GM06990 (cell line): ENCODE measurements around the gene CDH24.

Source experiments
- DNase-seq: peaks from one replicate; pipeline ENCODE4 v3.0.0-alpha.2; 2011; ENCODE audit not compliant: insufficient read length; ENCODE audit errors: extremely low read depth
- H3K27me3 ChIP-seq: replicated peaks from 2 replicates; pipeline ENCODE4 v1.6.0; 2011; ENCODE audit warnings: low read length; ENCODE audit not compliant: control insufficient read depth, insufficient read depth
- H3K36me3 ChIP-seq: 2 replicates; pipeline ENCODE4 v1.5.1; 2011; ENCODE audit warnings: low read length; ENCODE audit not compliant: control insufficient read depth, insufficient read depth
- H3K4me3 ChIP-seq: replicated peaks from 2 replicates; pipeline ENCODE4 v1.5.1; 2011; ENCODE audit warnings: low read depth, mild to moderate bottlenecking, control low read depth, low read length
- CTCF ChIP-seq: IDR thresholded peaks from 2 replicates; pipeline ENCODE4 v1.5.1; 2011; ENCODE audit warnings: low read length, control low read depth, mild to moderate bottlenecking, inconsistent platforms; ENCODE audit not compliant: insufficient read depth, poor library complexity, severe bottlenecking

Gene CDH24

DNA sequence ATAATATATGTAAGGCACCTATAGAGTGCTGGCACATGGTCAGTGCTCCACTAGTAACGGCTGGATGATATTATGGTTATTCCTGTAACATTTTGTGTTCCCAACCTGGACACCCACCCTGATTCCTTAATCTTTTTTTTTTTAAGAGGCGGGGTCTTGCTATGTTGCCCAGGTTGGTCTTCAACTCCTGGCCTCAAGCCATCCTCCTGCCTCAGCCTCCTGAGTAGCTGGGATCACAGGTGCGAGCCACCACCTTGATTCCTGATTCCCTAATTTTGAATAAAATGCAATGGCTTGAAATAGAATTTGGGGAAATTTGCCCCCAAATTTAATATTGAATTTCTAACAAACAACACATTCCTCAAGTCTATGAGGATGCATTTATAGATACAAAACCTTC is 54.7 kb downstream of the CDH24 start:
- H3K36me3 ChIP-seq, result no peaks in the 10 kb centered on the region
- H3K4me3 ChIP-seq, result no peak overlapping the region
- no peak for TF ChIP-seq CTCF

GRCh38 chr14:23000860-23001259 is 56.5 kb downstream of the CDH24 start:
- Histone ChIP-seq H3K27me3 (no peaks in the 10 kb centered on the region), H3K4me3 (no peak overlapping the region), H3K36me3 (no peaks in the 10 kb centered on the region)
- no peak for TF ChIP-seq CTCF
- DNase-seq, result no peak

More for the DNA sequence above, 54.7 kb downstream of the CDH24 start:
- DNase-seq, result no peak
- H3K27me3 ChIP-seq, result no peaks in the 10 kb centered on the region

- H3K4me3 ChIP-seq, result no peak overlapping the region
- no peaks in the 10 kb centered on the region for H3K27me3 ChIP-seq
- TF ChIP-seq CTCF, result no peak
- DNase-seq, result no peak
- H3K36me3 ChIP-seq, result no peaks in the 10 kb centered on the region
These were observed 58.8 kb downstream of the CDH24 start for GRCh38 chr14:22998329-22999012.

- H3K36me3 ChIP-seq, result no peaks in the 10 kb centered on the region
- TF ChIP-seq CTCF, result no peak
- no peak overlapping the region for H3K4me3 ChIP-seq
- H3K27me3 ChIP-seq, result no peaks in the 10 kb centered on the region
- DNase-seq, result no peak
These were observed 59.5 kb downstream of the CDH24 start for GRCh38 chr14:22997676-22998323.
